ENCODE measurements around the gene PIP4K2C.

DNA sequence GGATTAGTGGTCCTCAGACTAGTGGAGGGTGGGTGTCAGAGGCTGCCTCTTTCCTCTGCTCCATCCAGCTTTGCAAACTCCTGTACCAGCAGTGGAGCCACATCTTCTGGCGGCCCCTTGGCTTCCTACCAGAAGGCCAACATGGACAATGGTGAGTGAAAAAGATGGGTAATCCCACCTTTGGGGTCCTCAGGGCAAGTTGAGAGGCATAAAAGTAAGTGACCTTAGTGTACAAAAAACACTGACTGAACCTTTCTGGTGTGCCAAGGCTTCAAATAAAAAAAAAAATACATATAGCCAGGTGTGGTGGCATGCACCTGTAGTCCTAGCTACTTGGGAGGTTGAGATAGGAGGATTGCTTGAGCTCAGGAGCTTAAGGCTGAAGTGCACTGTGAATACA, 9.2 kb upstream of the PIP4K2C start:
- TF ChIP-seq CTCF (IDR thresholded peaks at IDR 0.05), result no peak
- no peak for TF ChIP-seq POLR2A (IDR thresholded peaks at IDR 0.05)
